CD4-positive, alpha-beta memory T cell (primary cell): ENCODE results near the gene DIS3L2. TPM values are rescaled to one million over a fixed set of nuclear protein-coding genes. Genes with fewer than 3 reads are reported as not detected.

Experiments
- CTCF ChIA-PET: fragments of 350-600 bp; sonication (Branson Sonifier 250); formaldehyde crosslinking; loops from one replicate; lab custom pipeline; 2021; ENCODE audit warnings: inconsistent platforms; ENCODE audit not compliant: partially characterized antibody; lab: Charles Lee
- POLR2A ChIA-PET: fragments of 350-600 bp; sonication (Branson Sonifier 250); formaldehyde crosslinking; loops from one replicate; lab custom pipeline; 2021; ENCODE audit not compliant: partially characterized antibody; lab: Charles Lee
- DNase-seq, 5 donors: peaks; one replicate each; pipeline versions ENCODE4 v3.0.0 to v3.0.0-alpha.2; 2020 to 2022; ENCODE audit warnings: mixed read lengths in 1 of 5
- H3K27ac ChIP-seq: one replicate; pipeline ENCODE4 v1.7.0; 2013; ENCODE audit warnings: low read depth, low read length
- H3K27me3 ChIP-seq: 2 replicates; pipeline ENCODE4 v1.7.0; 2013; ENCODE audit warnings: mild to moderate bottlenecking, low read length, moderate library complexity; ENCODE audit not compliant: insufficient read depth
- H3K36me3 ChIP-seq: 2 replicates; pipeline ENCODE4 v1.7.0; 2013; ENCODE audit warnings: mild to moderate bottlenecking, low read length, moderate library complexity; ENCODE audit not compliant: insufficient read depth
- H3K4me1 ChIP-seq: 2 replicates; pipeline ENCODE4 v1.7.0; 2013; ENCODE audit warnings: mild to moderate bottlenecking, low read length, moderate library complexity; ENCODE audit not compliant: insufficient read depth
- H3K4me3 ChIP-seq, 2 donors: one replicate each; pipeline ENCODE4 v1.7.0; 2013; ENCODE audit warnings: low read length in 2 of 2, mild to moderate bottlenecking in 1 of 2
- H3K9me3 ChIP-seq, 2 donors: one replicate each; pipeline ENCODE4 v1.7.0; 2013; ENCODE audit warnings: low read length in 2 of 2, control low read depth in 1 of 2; ENCODE audit not compliant: control insufficient read depth in 1 of 2
- H3K27ac Mint-ChIP-seq, 7 donors: one replicate each; pipeline ENCODE4 v1.8.0; 2020 to 2021; ENCODE audit warnings: mixed read lengths in 7 of 7, mild to moderate bottlenecking in 6 of 7, inconsistent platforms in 3 of 7, moderate library complexity in 3 of 7
- H3K27me3 Mint-ChIP-seq, 2 donors: one replicate each; pipeline ENCODE4 v1.8.0; 2020 to 2021; ENCODE audit warnings: mixed read lengths in 2 of 2
- H3K36me3 Mint-ChIP-seq, 2 donors: one replicate each; pipeline ENCODE4 v1.8.0; 2020 to 2021; ENCODE audit warnings: mixed read lengths in 2 of 2, inconsistent platforms in 1 of 2, mild to moderate bottlenecking in 1 of 2
- H3K4me1 Mint-ChIP-seq, 4 donors: one replicate each; pipeline ENCODE4 v1.8.0; 2020 to 2021; ENCODE audit warnings: mixed read lengths in 4 of 4, mild to moderate bottlenecking in 1 of 4
- H3K4me3 Mint-ChIP-seq, 8 donors: one replicate each; pipeline ENCODE4 v1.8.0; 2020 to 2021; ENCODE audit warnings: mixed read lengths in 8 of 8, mild to moderate bottlenecking in 7 of 8, moderate library complexity in 6 of 8, inconsistent platforms in 3 of 8
- H3K9me3 Mint-ChIP-seq, 8 donors: one replicate each; pipeline ENCODE4 v1.8.0; 2020 to 2021; ENCODE audit warnings: mixed read lengths in 8 of 8, mild to moderate bottlenecking in 5 of 8, inconsistent platforms in 3 of 8, moderate library complexity in 1 of 8
- intact Hi-C: fragments of 100-400 bp; cut with micrococcal nuclease; formaldehyde crosslinking; loops from one replicate; pipeline ENCODE4 v1.15.1; 2023
- polyA plus RNA-seq, 2 donors: library from polyadenylated mRNA; unstranded; fragments of 300-500 nt; fragmentation: Illumina TruSeq; gene quantifications; one replicate each; pipeline ENCODE4 v1.2.3, GENCODE V29; 2021
- total RNA-seq, 2 experiments: library from RNA; stranded (reverse); gene quantifications; one replicate each; pipeline ENCODE4 v1.2.3, GENCODE V29; 2021

DIS3L2 gene
- total and polyA plus RNA-seq, 4 experiments from 2014 or later: 16.0 to 59.7 (median 39.3) TPM

- H3K36me3 Mint-ChIP-seq: peaks cover 14 to 24% of the 10 kb centered on the region in 2 donors
- H3K4me1 ChIP-seq: peaks cover 4% of the 10 kb centered on the region
- no peak for DNase-seq
- H3K9me3 ChIP-seq: no peaks in the 10 kb centered on the region
- H3K27ac ChIP-seq: no peak overlapping the region
- no peak overlapping the region for H3K4me3 ChIP-seq
- H3K27me3 Mint-ChIP-seq: no peaks in the 10 kb centered on the region
- CTCF ChIA-PET: no interaction called here
- no peak overlapping the region for H3K4me3 Mint-ChIP-seq
- no peaks in the 10 kb centered on the region for H3K27me3 ChIP-seq
- H3K4me1 Mint-ChIP-seq: peaks cover 3 to 20% (median 5%) of the 10 kb centered on the region in 4 donors
- no peaks in the 10 kb centered on the region for H3K9me3 Mint-ChIP-seq
- no peaks in the 10 kb centered on the region for H3K36me3 ChIP-seq
- POLR2A ChIA-PET: no interaction called here
- intact Hi-C loops: no loop called here
- no peak overlapping the region for H3K27ac Mint-ChIP-seq
Measured at GRCh38 chr2:232052591-232052990, 91.1 kb downstream of the DIS3L2 start.

DNA sequence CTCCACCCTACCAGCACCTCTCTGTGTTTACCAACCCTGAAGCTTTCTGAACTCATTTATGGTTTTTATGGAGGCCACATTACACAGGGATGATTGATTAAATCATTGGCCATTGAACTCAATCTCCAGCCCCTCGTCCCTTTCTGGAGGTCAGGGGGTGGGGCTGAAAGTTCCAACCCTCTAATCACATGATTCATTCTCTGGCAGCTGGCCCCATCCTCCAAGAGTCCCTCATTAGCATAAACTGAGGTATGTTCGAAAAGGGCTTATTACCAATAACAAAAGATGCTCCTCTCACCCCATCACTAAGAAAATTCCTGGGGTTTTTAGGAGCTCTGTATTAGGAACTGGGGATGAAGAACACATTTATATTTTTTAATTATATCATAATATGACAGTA is 92.3 kb downstream of the DIS3L2 start:
- Mint-ChIP-seq H3K9me3 (no peaks in the 10 kb centered on the region), H3K27me3 (no peaks in the 10 kb centered on the region), H3K4me3 (no peak overlapping the region), H3K27ac (no peak overlapping the region), H3K4me1 (peaks cover 11 to 29% (median 13%) of the 10 kb centered on the region in 4 donors), H3K36me3 (peaks cover 14 to 21% of the 10 kb centered on the region in 2 donors)
- no peaks in the 10 kb centered on the region for H3K36me3 ChIP-seq
- ChIA-PET POLR2A (no interaction called here), CTCF (no interaction called here)
- intact Hi-C loops: no loop called here
- H3K9me3 ChIP-seq: no peaks in the 10 kb centered on the region
- H3K27ac ChIP-seq: no peak overlapping the region
- H3K27me3 ChIP-seq: no peaks in the 10 kb centered on the region
- DNase-seq: no peak
- no peak overlapping the region for H3K4me3 ChIP-seq
- peaks cover 6% of the 10 kb centered on the region for H3K4me1 ChIP-seq

- Histone ChIP-seq H3K27me3 (no peaks in the 10 kb centered on the region), H3K4me1 (peaks cover 6% of the 10 kb centered on the region), H3K9me3 (no peaks in the 10 kb centered on the region), H3K27ac (no peak overlapping the region), H3K4me3 (no peak overlapping the region), H3K36me3 (no peaks in the 10 kb centered on the region)
- no peak for DNase-seq
- H3K9me3 Mint-ChIP-seq: peaks cover 0 to 4% (median 2%) of the 10 kb centered on the region in 8 donors
- H3K36me3 Mint-ChIP-seq: peaks cover 3 to 14% of the 10 kb centered on the region in 2 donors
- ChIA-PET POLR2A (no interaction called here), CTCF (no interaction called here)
- no peaks in the 10 kb centered on the region for H3K27me3 Mint-ChIP-seq
- no peak overlapping the region for H3K4me3 Mint-ChIP-seq
- intact Hi-C loops: no loop called here
- H3K27ac Mint-ChIP-seq: no peak overlapping the region
- H3K4me1 Mint-ChIP-seq: peaks cover 19 to 36% (median 25%) of the 10 kb centered on the region in 4 donors
Measured at GRCh38 chr2:232058063-232058877, 96.8 kb downstream of the DIS3L2 start.

DNA sequence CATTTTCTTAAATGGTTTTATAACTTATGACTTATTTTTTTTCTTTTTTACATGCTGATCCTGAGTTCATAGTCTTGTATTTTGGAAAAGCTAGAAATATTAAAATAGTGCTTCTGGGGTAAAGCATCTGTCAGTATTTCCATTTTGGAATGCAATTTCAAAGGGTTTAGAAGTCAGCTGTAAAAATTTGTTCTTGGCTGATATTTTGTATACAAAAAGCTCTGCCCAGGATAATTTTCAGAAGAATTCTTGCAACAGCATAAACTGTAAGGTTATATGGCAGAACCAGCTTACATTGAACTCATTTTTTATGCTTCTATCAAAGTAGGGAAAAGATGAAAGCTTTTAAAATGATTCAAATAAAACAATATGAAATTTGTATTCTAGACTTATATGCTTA is 97.4 kb downstream of the DIS3L2 start:
- Histone ChIP-seq H3K9me3 (no peaks in the 10 kb centered on the region), H3K27me3 (no peaks in the 10 kb centered on the region), H3K4me3 (no peak overlapping the region), H3K27ac (no peak overlapping the region), H3K36me3 (no peaks in the 10 kb centered on the region), H3K4me1 (peaks cover 6% of the 10 kb centered on the region)
- DNase-seq: no peak
- POLR2A ChIA-PET: no interaction called here
- Mint-ChIP-seq H3K4me3 (no peak overlapping the region), H3K27me3 (no peaks in the 10 kb centered on the region), H3K9me3 (peaks cover 0 to 4% (median 2%) of the 10 kb centered on the region in 8 donors), H3K4me1 (peaks cover 19 to 36% (median 27%) of the 10 kb centered on the region in 4 donors), H3K36me3 (peaks cover 3 to 14% of the 10 kb centered on the region in 2 donors), H3K27ac (no peak overlapping the region)
- intact Hi-C loops: no loop called here
- CTCF ChIA-PET: no interaction called here

DNA sequence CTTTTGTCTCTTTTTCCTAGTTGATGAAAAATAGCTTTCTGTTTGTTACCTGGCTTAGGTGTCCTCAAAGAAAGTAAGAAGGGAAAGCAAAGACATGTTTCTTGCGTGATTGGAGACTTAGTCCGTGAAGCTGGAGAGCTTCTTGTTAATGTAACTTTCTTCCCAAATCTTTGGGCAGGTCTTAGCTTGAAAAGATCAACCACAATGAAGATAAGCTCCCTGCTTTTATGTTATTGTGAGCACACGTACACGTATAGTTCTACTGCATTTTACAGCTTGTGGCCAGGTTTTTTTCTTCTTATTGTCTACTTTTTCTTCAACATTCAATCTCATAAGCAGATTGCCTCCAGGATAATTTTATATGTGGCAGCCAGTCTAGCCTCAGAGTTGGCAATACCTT is 99.8 kb downstream of the DIS3L2 start:
- Mint-ChIP-seq H3K4me1 (peaks cover 19 to 41% (median 30%) of the 10 kb centered on the region in 4 donors), H3K27ac (no peak overlapping the region), H3K36me3 (peaks cover 0 to 12% of the 10 kb centered on the region in 2 donors), H3K4me3 (no peak overlapping the region), H3K9me3 (peaks cover 0 to 4% (median 2%) of the 10 kb centered on the region in 8 donors), H3K27me3 (no peaks in the 10 kb centered on the region)
- H3K9me3 ChIP-seq: no peaks in the 10 kb centered on the region
- ChIA-PET POLR2A (no interaction called here), CTCF (interaction anchor here (1.0 kb wide), 1 partner anchor 18 kb away, joined by 3 read pairs; no protein-coding TSS in a partner anchor)
- H3K4me1 ChIP-seq: peaks cover 6% of the 10 kb centered on the region
- H3K27ac ChIP-seq: no peak overlapping the region
- H3K4me3 ChIP-seq: no peak overlapping the region
- no peaks in the 10 kb centered on the region for H3K36me3 ChIP-seq
- no peak for DNase-seq
- intact Hi-C loops: no loop called here
- no peaks in the 10 kb centered on the region for H3K27me3 ChIP-seq

- no peaks in the 10 kb centered on the region for H3K36me3 ChIP-seq
- H3K4me1 ChIP-seq: peaks cover 16% of the 10 kb centered on the region
- DNase-seq: no peak
- H3K36me3 Mint-ChIP-seq: peaks cover 0 to 18% of the 10 kb centered on the region in 2 donors
- H3K4me1 Mint-ChIP-seq: peaks cover 32 to 55% (median 35%) of the 10 kb centered on the region in 4 donors
- no peak overlapping the region for H3K4me3 ChIP-seq
- no peaks in the 10 kb centered on the region for H3K27me3 ChIP-seq
- no peak overlapping the region for H3K27ac Mint-ChIP-seq
- no peak overlapping the region for H3K4me3 Mint-ChIP-seq
- H3K9me3 ChIP-seq: no peaks in the 10 kb centered on the region
- no peak overlapping the region for H3K27ac ChIP-seq
- H3K27me3 Mint-ChIP-seq: no peaks in the 10 kb centered on the region
- intact Hi-C loops: no loop called here
- POLR2A ChIA-PET: no interaction called here
- H3K9me3 Mint-ChIP-seq: no peaks in the 10 kb centered on the region
- CTCF ChIA-PET: interaction anchor here (0.8 kb wide), 1 partner anchor 23 kb away, joined by 3 read pairs; no protein-coding TSS in a partner anchor
Measured at GRCh38 chr2:232073026-232073425, 111.5 kb downstream of the DIS3L2 start.

DNA sequence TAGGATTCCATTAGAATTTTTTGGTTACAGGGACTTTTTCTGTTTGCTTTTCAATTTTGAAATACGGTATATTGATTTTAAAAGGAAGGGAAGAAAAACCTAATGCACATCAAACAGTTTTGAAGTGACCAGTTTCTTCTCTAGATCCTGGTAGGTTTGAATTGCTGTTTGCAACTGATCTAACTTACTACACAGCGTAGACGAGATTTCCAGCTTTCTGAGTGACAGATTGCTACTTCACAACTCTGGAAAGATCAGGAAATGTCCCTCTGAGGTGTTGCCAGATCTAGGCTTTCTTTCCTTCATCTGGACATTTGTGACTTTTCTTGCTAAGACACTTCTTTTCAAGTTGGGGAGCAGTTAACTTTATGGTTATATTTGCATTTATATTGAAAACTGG is 112.2 kb downstream of the DIS3L2 start:
- Histone ChIP-seq H3K9me3 (no peaks in the 10 kb centered on the region), H3K27ac (no peak overlapping the region), H3K36me3 (no peaks in the 10 kb centered on the region), H3K27me3 (no peaks in the 10 kb centered on the region), H3K4me3 (no peak overlapping the region), H3K4me1 (peaks cover 16% of the 10 kb centered on the region)
- intact Hi-C loops: no loop called here
- no peaks in the 10 kb centered on the region for H3K9me3 Mint-ChIP-seq
- H3K27me3 Mint-ChIP-seq: no peaks in the 10 kb centered on the region
- H3K4me1 Mint-ChIP-seq: peaks cover 32 to 55% (median 36%) of the 10 kb centered on the region in 4 donors
- no peak overlapping the region for H3K4me3 Mint-ChIP-seq
- no peak for DNase-seq
- H3K36me3 Mint-ChIP-seq: peaks cover 0 to 21% of the 10 kb centered on the region in 2 donors
- ChIA-PET POLR2A (no interaction called here), CTCF (interaction anchor here (0.8 kb wide), 1 partner anchor 24 kb away, joined by 3 read pairs; no protein-coding TSS in a partner anchor)
- H3K27ac Mint-ChIP-seq: no peak overlapping the region
